NCI-H345 (cell line): ENCODE data around the gene RUBCN.
"Not testable (repeated sequence)": the region's sequence is repeated elsewhere in the genome, so short reads cannot be mapped to it uniquely, and the experiment has no call there.

Source experiments
- DNase-seq: peaks from one replicate; lab custom pipeline; 2025; lab: John Stamatoyannopoulos, UW

Gene RUBCN

GRCh38 chr3:197734667-197735318 is 1.9 kb downstream of the RUBCN start:
- no peak for DNase-seq

- no peak for DNase-seq
Measured at GRCh38 chr3:197733042-197733441, 3.7 kb downstream of the RUBCN start.

- DNase-seq: not testable (repeated sequence)
Measured at GRCh38 chr3:197731483-197731882, 5.2 kb downstream of the RUBCN start.

GRCh38 chr3:197730770-197731169 is 5.9 kb downstream of the RUBCN start:
- DNase-seq: not testable (repeated sequence)

- DNase-seq: no peak
Measured at GRCh38 chr3:197730200-197730599, 6.5 kb downstream of the RUBCN start.

GRCh38 chr3:197728487-197728886 is 8.2 kb downstream of the RUBCN start:
- DNase-seq: no peak

- DNase-seq: not testable (repeated sequence)
Measured at GRCh38 chr3:197727878-197728277, 8.8 kb downstream of the RUBCN start.

- no peak for DNase-seq
Measured at GRCh38 chr3:197722734-197723133, 14.0 kb downstream of the RUBCN start.

- DNase-seq: no peak
Measured at GRCh38 chr3:197720694-197721093, 16.0 kb downstream of the RUBCN start.

GRCh38 chr3:197718891-197719290 is 17.8 kb downstream of the RUBCN start:
- DNase-seq: no peak

- no peak for DNase-seq
Measured at GRCh38 chr3:197714251-197714650, 22.5 kb downstream of the RUBCN start.

- no peak for DNase-seq
Measured at GRCh38 chr3:197713477-197713822, 23.3 kb downstream of the RUBCN start.

- no peak for DNase-seq
Measured at GRCh38 chr3:197711973-197712707, 24.6 kb downstream of the RUBCN start.

GRCh38 chr3:197710965-197711364 is 25.7 kb downstream of the RUBCN start:
- DNase-seq: not testable (repeated sequence)

GRCh38 chr3:197709135-197709534 is 27.6 kb downstream of the RUBCN start:
- DNase-seq: no peak

- no peak for DNase-seq
Measured at GRCh38 chr3:197706658-197707057, 30.0 kb downstream of the RUBCN start.

GRCh38 chr3:197701841-197702240 is 34.9 kb downstream of the RUBCN start:
- no peak for DNase-seq

GRCh38 chr3:197700095-197700494 is 36.6 kb downstream of the RUBCN start:
- DNase-seq: no peak

GRCh38 chr3:197697355-197697754 is 39.3 kb downstream of the RUBCN start:
- DNase-seq: no peak

- DNase-seq: no peak
Measured at GRCh38 chr3:197694251-197694650, 42.5 kb downstream of the RUBCN start.

GRCh38 chr3:197692641-197693040 is 44.1 kb downstream of the RUBCN start:
- no peak for DNase-seq

GRCh38 chr3:197690754-197691153 is 46.0 kb downstream of the RUBCN start:
- no peak for DNase-seq

GRCh38 chr3:197687570-197687969 is 49.1 kb downstream of the RUBCN start:
- no peak for DNase-seq

GRCh38 chr3:197686899-197687298 is 49.8 kb downstream of the RUBCN start:
- DNase-seq: no peak
